PFSK-1 (cell line): Measurements from ENCODE around the gene ENSA.
A peak's percentile ranks its signal among the peaks of the same experiment; 100 is the strongest.

Source experiments
- FOXP2 ChIP-seq: optimal IDR thresholded peaks from 2 replicates; pipeline ENCODE3; 2011; ENCODE audit warnings: borderline replicate concordance, control low read depth, inconsistent platforms; ENCODE audit not compliant: insufficient read depth; ENCODE audit errors: extremely low read length, extremely low read depth
- POLR2AphosphoS5 ChIP-seq: IDR thresholded peaks from 2 replicates; pipeline ENCODE4 v1.6.1; 2012; ENCODE audit warnings: low read depth, mild to moderate bottlenecking, control low read depth, low read length, moderate library complexity
- REST ChIP-seq, 2 experiments: IDR thresholded peaks; 2 replicates each; pipeline versions ENCODE4 v1.6.1 to v1.8.0; 2011 to 2012; ENCODE audit warnings: low read depth in 2 of 2, low read length in 2 of 2, control low read depth in 1 of 2, inconsistent platforms in 1 of 2, mild to moderate bottlenecking in 1 of 2, moderate library complexity in 1 of 2; ENCODE audit not compliant: insufficient read depth in 1 of 2
- SIN3A ChIP-seq: IDR thresholded peaks from 2 replicates; pipeline ENCODE4 v1.6.1; 2012; ENCODE audit warnings: mild to moderate bottlenecking, low read length, moderate library complexity, borderline replicate concordance; ENCODE audit not compliant: insufficient read depth
- TAF1 ChIP-seq: IDR thresholded peaks from 2 replicates; pipeline ENCODE4 v1.6.1; 2012; ENCODE audit warnings: low read length, control low read depth, borderline replicate concordance; ENCODE audit not compliant: insufficient read depth

The ENSA gene

DNA sequence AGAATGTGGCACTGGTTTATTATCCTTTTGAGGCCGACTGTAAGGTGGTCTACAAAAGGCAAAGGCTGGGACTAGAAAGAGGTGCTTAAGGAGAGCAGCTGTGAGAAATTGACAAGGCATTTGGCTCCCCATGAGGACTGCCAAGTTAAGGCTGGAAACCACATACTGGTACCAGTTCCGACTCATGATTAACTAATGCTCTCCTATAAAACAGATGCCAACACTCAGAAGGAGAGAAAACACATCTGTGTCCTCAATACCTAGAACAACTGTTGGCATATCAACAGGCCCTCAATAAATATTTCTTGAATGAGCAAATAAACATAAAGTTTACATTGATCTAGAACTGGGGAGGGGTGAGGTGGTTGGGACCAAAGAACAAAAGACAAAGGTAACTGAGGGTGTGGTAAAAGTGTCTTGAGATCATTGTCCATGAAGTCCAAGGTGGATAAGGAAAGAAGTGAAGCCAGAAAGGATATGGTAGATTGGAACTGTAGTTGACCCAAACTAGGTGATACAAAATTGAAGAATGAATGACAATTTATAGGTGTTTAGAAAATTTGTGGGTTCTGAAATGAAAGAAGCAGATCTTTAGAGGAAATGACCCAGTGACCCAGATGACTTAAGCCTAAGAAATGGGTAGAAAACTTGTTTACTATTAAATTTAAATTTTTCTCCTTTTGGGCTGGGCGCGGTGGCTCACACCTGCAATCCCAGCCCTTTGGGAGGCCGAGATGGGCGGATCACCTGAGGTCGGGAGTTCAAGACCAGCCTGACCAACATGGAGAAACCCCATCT, 33.1 kb downstream of the ENSA start:
- no peak for TF ChIP-seq REST (IDR thresholded peaks at IDR 0.05; ENCODE audit: insufficient read depth in 1 of 2, low read depth in 2 of 2, low read length in 2 of 2)
- no peak for TF ChIP-seq FOXP2
- no peak for TF ChIP-seq POLR2AphosphoS5
- TF ChIP-seq TAF1: no peak
- no peak for TF ChIP-seq SIN3A

DNA sequence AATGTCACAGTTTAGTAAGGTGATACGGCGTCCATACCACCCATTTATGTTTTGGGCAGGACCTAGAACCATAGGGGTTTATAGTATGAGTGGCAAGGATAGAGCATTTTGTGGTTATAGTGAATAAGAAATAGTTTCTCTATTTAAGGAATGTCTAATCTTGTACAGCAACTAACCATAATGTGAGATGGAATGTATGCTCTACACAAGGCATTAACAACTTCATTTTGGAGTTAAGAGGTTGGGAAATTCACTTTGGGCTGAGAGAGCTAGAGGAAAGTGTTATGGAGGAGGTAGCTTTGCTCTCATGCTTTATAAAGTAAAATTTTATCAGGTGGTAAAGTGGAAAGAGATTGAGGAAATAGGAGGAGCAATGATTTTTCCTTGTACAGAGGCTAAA, 47.0 kb downstream of the ENSA start:
- TF ChIP-seq REST (IDR thresholded peaks at IDR 0.05; ENCODE audit: insufficient read depth in 1 of 2, low read depth in 2 of 2, low read length in 2 of 2) (no peak), SIN3A (no peak), TAF1 (no peak), FOXP2 (no peak), POLR2AphosphoS5 (no peak)

GRCh38 chr1:150579945-150580642, 49.3 kb downstream of the ENSA start:
- TF ChIP-seq POLR2AphosphoS5 (no peak), FOXP2 (no peak), SIN3A (no peak; the same call in 1 of the 2 replicates), REST (IDR thresholded peaks at IDR 0.05; ENCODE audit: insufficient read depth in 1 of 2, low read depth in 2 of 2, low read length in 2 of 2) (no peak), TAF1 (no peak)

DNA sequence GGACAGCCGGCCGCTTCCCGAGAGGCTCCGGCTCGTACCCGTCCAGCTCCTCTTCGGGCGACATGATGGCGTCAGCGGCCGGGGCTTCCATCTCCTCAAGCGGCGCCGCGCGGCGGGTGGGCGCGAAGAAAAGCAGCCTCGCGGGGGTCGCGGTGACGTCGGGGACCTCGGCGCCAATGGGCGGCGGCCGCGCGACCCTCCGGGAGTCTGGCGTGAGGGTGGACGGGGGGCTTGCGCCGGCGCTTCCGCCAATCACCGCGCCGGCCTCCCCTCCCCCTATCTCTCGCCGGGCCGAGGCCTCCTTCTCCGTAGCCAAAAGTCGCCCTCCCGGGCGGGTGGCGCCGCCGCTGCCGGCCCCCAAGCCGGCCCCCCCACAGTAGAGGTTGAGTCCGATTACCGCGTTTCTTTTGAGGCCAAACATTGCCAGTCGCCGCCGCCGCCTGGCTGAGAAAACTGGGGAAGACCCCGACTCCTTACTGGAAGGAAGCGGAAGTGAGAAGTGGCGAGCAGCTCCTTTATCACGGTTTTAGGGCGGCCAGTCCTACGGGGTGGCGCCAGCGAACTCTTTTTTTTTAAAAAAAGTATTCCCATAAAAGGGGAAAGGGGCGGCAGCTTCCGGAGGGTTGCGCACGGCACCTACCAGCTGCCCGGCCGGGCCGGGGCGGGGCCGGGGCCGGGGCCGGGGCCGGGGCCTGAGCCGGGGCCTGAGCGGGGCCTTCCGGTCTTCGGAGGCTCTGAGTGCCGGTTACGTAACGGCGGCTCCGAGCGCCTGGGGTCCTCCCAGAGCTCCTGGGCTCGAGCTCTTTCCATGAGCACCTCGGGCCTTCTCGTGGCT, 50.1 kb downstream of the ENSA start, which contains the start of gene MCL1:
Gene MCL1 (minus strand): TSS at position 501 of the 835 bp plus-strand sequence. CDS start 80 bp downstream, at position 421.
- peak; percentile 32 to 73; a peak in 3 of 4 replicates for TF ChIP-seq REST (IDR thresholded peaks at IDR 0.05; ENCODE audit: insufficient read depth in 1 of 2, low read depth in 2 of 2, low read length in 2 of 2)
- TF ChIP-seq POLR2AphosphoS5: peak; percentile 99
- TF ChIP-seq FOXP2: peak; percentile 5
- peak; percentile 77; the same call in 1 of the 2 replicates for TF ChIP-seq SIN3A
- TF ChIP-seq TAF1: peak; percentile 100
